Breast epithelium (tissue), 3 donors: ENCODE measurements around the gene ATP6V0E2.

Source experiments
- CTCF ChIP-seq, 3 donors: fragments of 450-650 bp; IDR thresholded peaks; one replicate each; pipeline ENCODE4 v1.5.1; 2016 to 2017; ENCODE audit warnings: antibody characterized with exemption in 3 of 3, mild to moderate bottlenecking in 3 of 3, moderate library complexity in 3 of 3
- POLR2A ChIP-seq: fragments of 450-650 bp; IDR thresholded peaks from one replicate; pipeline ENCODE4 v1.6.1; 2016; ENCODE audit warnings: antibody characterized with exemption, mild to moderate bottlenecking, moderate library complexity
- POLR2AphosphoS5 ChIP-seq, 3 donors: sonication (generic); formaldehyde crosslinking; IDR thresholded peaks; one replicate each; pipeline ENCODE4 v1.6.1; 2017; ENCODE audit warnings: antibody characterized with exemption in 3 of 3

- TF ChIP-seq CTCF (IDR thresholded peaks at IDR 0.05) (no peak), POLR2A (no peak), POLR2AphosphoS5 (IDR thresholded peaks at IDR 0.05) (no peak)
These were observed 4.2 kb downstream of the ATP6V0E2 start for GRCh38 chr7:149877890-149878522.
